Gastrocnemius medialis (tissue), 4 donors: ENCODE measurements around the gene BRIP1. TPM values are rescaled to one million over a fixed set of nuclear protein-coding genes. Genes with fewer than 3 reads are reported as not detected.

Experiments used
- ATAC-seq, 2 donors: fragments of 150-250 bp; one replicate each; pipeline ENCODE4 v1.9.1; 2016
- DNase-seq, 2 donors: peaks; one replicate each; pipeline ENCODE4 v3.0.0-alpha.2; 2019
- H3K27ac ChIP-seq, 4 donors: fragments of 200-600 bp; sonication (generic); 1 replicate in 1 of 4; 2 replicates in 3 of 4; pipeline ENCODE4 v1.5.1; 2016 to 2018; ENCODE audit warnings: mild to moderate bottlenecking in 2 of 4, moderate library complexity in 1 of 4
- H3K27me3 ChIP-seq, 3 donors: fragments of 200-600 bp; sonication (generic) in 2 of 3; 1 replicate in 1 of 3; 2 replicates in 2 of 3; pipeline versions ENCODE4 v1.5.1 to v1.6.0; 2016 to 2019; ENCODE audit warnings: mild to moderate bottlenecking in 1 of 3, moderate library complexity in 1 of 3
- H3K36me3 ChIP-seq, 2 donors: fragments of 200-600 bp; sonication (generic) in 1 of 2; one replicate each; pipeline ENCODE4 v1.5.1; 2017 to 2018
- H3K4me1 ChIP-seq, 2 donors: fragments of 200-600 bp; sonication (generic) in 1 of 2; one replicate each; pipeline ENCODE4 v1.5.1; 2016 to 2017; ENCODE audit warnings: mild to moderate bottlenecking in 2 of 2
- H3K4me3 ChIP-seq, 4 donors: fragments of 200-600 bp; sonication (generic) in 3 of 4; 1 replicate in 1 of 4; 2 replicates in 3 of 4; pipeline ENCODE4 v1.5.1; 2016 to 2019; ENCODE audit warnings: mild to moderate bottlenecking in 2 of 4
- H3K9me3 ChIP-seq, 3 donors: fragments of 200-600 bp; sonication (generic) in 2 of 3; 1 replicate in 1 of 3; 2 replicates in 2 of 3; pipeline ENCODE4 v1.5.1; 2016 to 2019
- CTCF ChIP-seq, 5 experiments: fragments of 450-650 bp in 3 of 5; fragments of 200-600 bp in 2 of 5; sonication (generic) in 2 of 5; IDR thresholded peaks in 4 of 5; conservative IDR thresholded peaks in 1 of 5; 1 replicate in 4 of 5; 2 replicates in 1 of 5; pipeline ENCODE4 v1.5.1; 2016 to 2019; ENCODE audit warnings: antibody characterized with exemption in 5 of 5, mild to moderate bottlenecking in 3 of 5, moderate library complexity in 3 of 5
- POLR2A ChIP-seq, 2 donors: fragments of 450-650 bp; IDR thresholded peaks; one replicate each; pipeline ENCODE4 v1.6.1; 2017; ENCODE audit warnings: antibody characterized with exemption in 2 of 2, mild to moderate bottlenecking in 2 of 2, moderate library complexity in 2 of 2
- in situ Hi-C, 4 donors: fragments of 200-750 bp; cut with MboI; loops; one replicate each; pipeline versions ENCODE4 v1.15.0 to v1.8.0; 2017; ENCODE audit warnings: low sequenced_read_pairs in 4 of 4
- intact Hi-C: fragments of 100-400 bp; cut with DNase I; formaldehyde crosslinking; loops from one replicate; pipeline ENCODE4 v1.15.1; 2023; ENCODE audit warnings: low total_unique reads
- total RNA-seq, 4 donors: library from RNA; depleted of rRNA; stranded (reverse); fragments of >200 nt; gene quantifications; one replicate each; pipeline versions ENCODE4 v1.1.0 to v1.2.3, GENCODE V29; 2016

Gene BRIP1
- total RNA-seq, 4 donors from 2014 or later = 0.09 to 0.13 TPM; not detected in 2

GRCh38 chr17:61699694-61700093 is 163.6 kb downstream of the BRIP1 start:
- TF ChIP-seq CTCF (IDR thresholded peaks at IDR 0.05 in 4 of 5, conservative IDR thresholded peaks at IDR 0.05 in 1 of 5) = no peak
- no peak for TF ChIP-seq POLR2A (IDR thresholded peaks at IDR 0.05)
- intact Hi-C loops = no loop called here
- DNase-seq (no peak), ATAC-seq (no peak)
- Histone ChIP-seq H3K27ac (no peak overlapping the region), H3K9me3 (peaks cover 0 to 13% (median 3%) of the 10 kb centered on the region in 3 donors), H3K27me3 (no peaks in the 10 kb centered on the region), H3K36me3 (no peaks in the 10 kb centered on the region), H3K4me1 (no peaks in the 10 kb centered on the region), H3K4me3 (no peak overlapping the region)
- in situ Hi-C loops = no loop called here

- no peaks in the 10 kb centered on the region for H3K27me3 ChIP-seq
- H3K36me3 ChIP-seq = no peaks in the 10 kb centered on the region
- in situ Hi-C loops (no loop called here), intact Hi-C loops (no loop called here)
- DNase-seq (no peak), ATAC-seq (no peak)
- H3K4me1 ChIP-seq = no peaks in the 10 kb centered on the region
- no peak overlapping the region for H3K27ac ChIP-seq
- H3K4me3 ChIP-seq = no peak overlapping the region
- peaks cover 0 to 13% (median 3%) of the 10 kb centered on the region in 3 donors for H3K9me3 ChIP-seq
- TF ChIP-seq CTCF (IDR thresholded peaks at IDR 0.05 in 4 of 5, conservative IDR thresholded peaks at IDR 0.05 in 1 of 5) (no peak), POLR2A (IDR thresholded peaks at IDR 0.05) (no peak)
Measured at GRCh38 chr17:61699032-61699431, 164.3 kb downstream of the BRIP1 start.

- TF ChIP-seq POLR2A (IDR thresholded peaks at IDR 0.05) (no peak), CTCF (IDR thresholded peaks at IDR 0.05 in 4 of 5, conservative IDR thresholded peaks at IDR 0.05 in 1 of 5) (no peak)
- in situ Hi-C loops = no loop called here
- Histone ChIP-seq H3K4me1 (no peaks in the 10 kb centered on the region), H3K36me3 (no peaks in the 10 kb centered on the region), H3K9me3 (peaks cover 0 to 13% (median 3%) of the 10 kb centered on the region in 3 donors), H3K27ac (no peak overlapping the region), H3K27me3 (no peaks in the 10 kb centered on the region), H3K4me3 (no peak overlapping the region)
- intact Hi-C loops = no loop called here
- ATAC-seq (no peak), DNase-seq (no peak)
Measured at GRCh38 chr17:61698244-61698643, 165.1 kb downstream of the BRIP1 start.

GRCh38 chr17:61695779-61696337 is 167.5 kb downstream of the BRIP1 start:
- intact Hi-C loops (no loop called here), in situ Hi-C loops (no loop called here)
- ATAC-seq (no peak), DNase-seq (no peak)
- Histone ChIP-seq H3K36me3 (no peaks in the 10 kb centered on the region), H3K4me3 (no peak overlapping the region), H3K27ac (no peak overlapping the region), H3K9me3 (peaks cover 0 to 13% (median 3%) of the 10 kb centered on the region in 3 donors), H3K4me1 (no peaks in the 10 kb centered on the region), H3K27me3 (no peaks in the 10 kb centered on the region)
- no peak for TF ChIP-seq CTCF (IDR thresholded peaks at IDR 0.05 in 4 of 5, conservative IDR thresholded peaks at IDR 0.05 in 1 of 5)
- no peak for TF ChIP-seq POLR2A (IDR thresholded peaks at IDR 0.05)

- in situ Hi-C loops = no loop called here
- no peak for ATAC-seq
Measured at GRCh38 chr17:61694095-61694494, 169.2 kb downstream of the BRIP1 start.

More at GRCh38 chr17:61694095-61694494, 169.2 kb downstream of the BRIP1 start:
- no peak overlapping the region for H3K4me3 ChIP-seq
- H3K27me3 ChIP-seq = no peaks in the 10 kb centered on the region
- H3K9me3 ChIP-seq = no peaks in the 10 kb centered on the region
- no peaks in the 10 kb centered on the region for H3K4me1 ChIP-seq
- TF ChIP-seq POLR2A (IDR thresholded peaks at IDR 0.05) (no peak), CTCF (IDR thresholded peaks at IDR 0.05 in 4 of 5, conservative IDR thresholded peaks at IDR 0.05 in 1 of 5) (no peak)
- intact Hi-C loops = no loop called here
- no peak overlapping the region for H3K27ac ChIP-seq
- no peak for DNase-seq
- no peaks in the 10 kb centered on the region for H3K36me3 ChIP-seq
